Measurements from ENCODE around the gene TSKS. TPM values are rescaled to one million over a fixed set of nuclear protein-coding genes. Genes with fewer than 3 reads are reported as not detected.
A peak's percentile ranks its signal among the peaks of the same experiment; 100 is the strongest.

The TSKS gene
- total RNA-seq, 1 experiment from 2014 or later: 0.48 TPM

DNA sequence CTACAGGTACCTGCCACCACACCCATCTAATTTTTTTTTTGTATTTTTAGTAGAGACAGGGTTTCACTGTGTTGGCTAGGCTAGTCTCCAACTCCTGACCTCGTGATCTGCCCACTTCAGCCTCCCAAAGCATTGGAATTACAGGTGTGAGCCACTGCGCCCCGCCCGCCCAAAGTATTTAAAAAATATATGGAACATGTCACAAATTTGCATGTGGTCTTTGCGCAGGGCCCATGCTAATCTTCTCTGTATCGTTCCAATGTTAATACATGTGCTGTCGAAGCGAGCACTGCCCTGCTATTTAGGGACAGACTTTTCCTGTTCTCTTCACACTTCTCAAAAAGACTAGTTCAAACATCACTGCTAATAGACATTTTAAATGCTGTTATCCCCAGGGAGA is 1.2 kb upstream of the TSKS start (continued):
- TF ChIP-seq ZNF232 (CRISPR knock-in tag; IDR thresholded peaks at IDR 0.05): no peak
- TF ChIP-seq CTCF (IDR thresholded peaks at IDR 0.05): no peak
- TF ChIP-seq, protein P1, sequence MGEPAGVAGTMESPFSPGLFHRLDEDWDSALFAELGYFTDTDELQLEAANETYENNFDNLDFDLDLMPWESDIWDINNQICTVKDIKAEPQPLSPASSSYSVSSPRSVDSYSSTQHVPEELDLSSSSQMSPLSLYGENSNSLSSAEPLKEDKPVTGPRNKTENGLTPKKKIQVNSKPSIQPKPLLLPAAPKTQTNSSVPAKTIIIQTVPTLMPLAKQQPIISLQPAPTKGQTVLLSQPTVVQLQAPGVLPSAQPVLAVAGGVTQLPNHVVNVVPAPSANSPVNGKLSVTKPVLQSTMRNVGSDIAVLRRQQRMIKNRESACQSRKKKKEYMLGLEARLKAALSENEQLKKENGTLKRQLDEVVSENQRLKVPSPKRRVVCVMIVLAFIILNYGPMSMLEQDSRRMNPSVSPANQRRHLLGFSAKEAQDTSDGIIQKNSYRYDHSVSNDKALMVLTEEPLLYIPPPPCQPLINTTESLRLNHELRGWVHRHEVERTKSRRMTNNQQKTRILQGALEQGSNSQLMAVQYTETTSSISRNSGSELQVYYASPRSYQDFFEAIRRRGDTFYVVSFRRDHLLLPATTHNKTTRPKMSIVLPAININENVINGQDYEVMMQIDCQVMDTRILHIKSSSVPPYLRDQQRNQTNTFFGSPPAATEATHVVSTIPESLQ (CRISPR knock-in tag; IDR thresholded peaks at IDR 0.05): no peak

DNA sequence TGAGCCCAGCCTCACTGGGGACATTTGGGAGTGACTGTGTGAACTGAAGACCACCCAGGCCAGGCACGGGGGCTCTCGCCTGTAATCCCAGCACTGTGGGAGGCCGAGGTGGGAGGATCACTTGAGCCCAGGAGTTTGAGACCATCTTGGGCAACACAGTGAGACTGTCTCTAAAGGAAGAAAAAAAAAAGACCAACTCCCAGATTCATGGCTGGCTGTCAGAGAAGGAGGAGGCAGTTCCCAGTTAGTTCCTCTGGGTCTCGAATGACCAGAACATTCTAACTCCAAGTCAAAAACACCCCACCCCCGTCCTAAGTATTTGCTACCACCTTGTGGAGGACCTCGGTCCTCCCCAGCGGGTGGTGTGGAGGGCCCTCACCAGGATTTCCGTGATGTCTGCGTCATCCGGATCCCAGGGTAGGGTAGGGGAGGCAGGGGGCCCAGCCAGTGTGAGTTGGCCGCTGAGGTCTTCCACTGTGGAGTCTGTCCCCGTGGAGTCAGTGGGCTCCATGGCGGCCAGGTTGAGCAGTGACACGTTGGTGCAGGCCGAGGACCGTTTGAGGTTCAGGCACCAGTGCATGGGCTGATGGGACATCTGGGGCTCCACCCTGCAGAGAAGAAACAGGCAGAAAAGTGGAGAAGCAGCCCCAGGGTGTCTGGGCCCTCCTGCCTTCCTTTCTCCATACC is 1.3 kb downstream of the TSKS start:
- Mint-ChIP-seq H3K4me3 (no peak overlapping the region), H3K36me3 (no peaks in the 10 kb centered on the region), H3K9me3 (no peaks in the 10 kb centered on the region), H3K4me1 (peaks cover 18% of the 10 kb centered on the region), H3K27ac (peak overlapping the region; percentile 11; the same call in 1 of the 2 replicates), H3K27me3 (ENCODE audit: low read depth) (peaks cover 15% of the 10 kb centered on the region)
- DNase-seq (ENCODE audit: low spot score) (no peak), ATAC-seq (no peak)
- TF ChIP-seq HMGXB4 (CRISPR knock-in tag; IDR thresholded peaks at IDR 0.05) (no peak), CDX4 (CRISPR knock-in tag; IDR thresholded peaks at IDR 0.05; ENCODE audit: borderline replicate concordance) (no peak), GABPB1 (CRISPR knock-in tag; IDR thresholded peaks at IDR 0.05) (no peak), TEAD4 (CRISPR knock-in tag; IDR thresholded peaks at IDR 0.05) (no peak), CBFB (CRISPR knock-in tag; IDR thresholded peaks at IDR 0.05; ENCODE audit: low read depth) (no peak), EMX1 (CRISPR knock-in tag; IDR thresholded peaks at IDR 0.05) (no peak)
- TF ChIP-seq, protein P2, sequence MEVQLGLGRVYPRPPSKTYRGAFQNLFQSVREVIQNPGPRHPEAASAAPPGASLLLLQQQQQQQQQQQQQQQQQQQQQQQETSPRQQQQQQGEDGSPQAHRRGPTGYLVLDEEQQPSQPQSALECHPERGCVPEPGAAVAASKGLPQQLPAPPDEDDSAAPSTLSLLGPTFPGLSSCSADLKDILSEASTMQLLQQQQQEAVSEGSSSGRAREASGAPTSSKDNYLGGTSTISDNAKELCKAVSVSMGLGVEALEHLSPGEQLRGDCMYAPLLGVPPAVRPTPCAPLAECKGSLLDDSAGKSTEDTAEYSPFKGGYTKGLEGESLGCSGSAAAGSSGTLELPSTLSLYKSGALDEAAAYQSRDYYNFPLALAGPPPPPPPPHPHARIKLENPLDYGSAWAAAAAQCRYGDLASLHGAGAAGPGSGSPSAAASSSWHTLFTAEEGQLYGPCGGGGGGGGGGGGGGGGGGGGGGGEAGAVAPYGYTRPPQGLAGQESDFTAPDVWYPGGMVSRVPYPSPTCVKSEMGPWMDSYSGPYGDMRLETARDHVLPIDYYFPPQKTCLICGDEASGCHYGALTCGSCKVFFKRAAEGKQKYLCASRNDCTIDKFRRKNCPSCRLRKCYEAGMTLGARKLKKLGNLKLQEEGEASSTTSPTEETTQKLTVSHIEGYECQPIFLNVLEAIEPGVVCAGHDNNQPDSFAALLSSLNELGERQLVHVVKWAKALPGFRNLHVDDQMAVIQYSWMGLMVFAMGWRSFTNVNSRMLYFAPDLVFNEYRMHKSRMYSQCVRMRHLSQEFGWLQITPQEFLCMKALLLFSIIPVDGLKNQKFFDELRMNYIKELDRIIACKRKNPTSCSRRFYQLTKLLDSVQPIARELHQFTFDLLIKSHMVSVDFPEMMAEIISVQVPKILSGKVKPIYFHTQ (CRISPR knock-in tag; IDR thresholded peaks at IDR 0.05): no peak
- TF ChIP-seq, protein P3, sequence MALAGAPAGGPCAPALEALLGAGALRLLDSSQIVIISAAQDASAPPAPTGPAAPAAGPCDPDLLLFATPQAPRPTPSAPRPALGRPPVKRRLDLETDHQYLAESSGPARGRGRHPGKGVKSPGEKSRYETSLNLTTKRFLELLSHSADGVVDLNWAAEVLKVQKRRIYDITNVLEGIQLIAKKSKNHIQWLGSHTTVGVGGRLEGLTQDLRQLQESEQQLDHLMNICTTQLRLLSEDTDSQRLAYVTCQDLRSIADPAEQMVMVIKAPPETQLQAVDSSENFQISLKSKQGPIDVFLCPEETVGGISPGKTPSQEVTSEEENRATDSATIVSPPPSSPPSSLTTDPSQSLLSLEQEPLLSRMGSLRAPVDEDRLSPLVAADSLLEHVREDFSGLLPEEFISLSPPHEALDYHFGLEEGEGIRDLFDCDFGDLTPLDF (CRISPR knock-in tag; IDR thresholded peaks at IDR 0.05): no peak
- CTCF ChIA-PET: no interaction called here
- POLR2A ChIA-PET: no interaction called here

DNA sequence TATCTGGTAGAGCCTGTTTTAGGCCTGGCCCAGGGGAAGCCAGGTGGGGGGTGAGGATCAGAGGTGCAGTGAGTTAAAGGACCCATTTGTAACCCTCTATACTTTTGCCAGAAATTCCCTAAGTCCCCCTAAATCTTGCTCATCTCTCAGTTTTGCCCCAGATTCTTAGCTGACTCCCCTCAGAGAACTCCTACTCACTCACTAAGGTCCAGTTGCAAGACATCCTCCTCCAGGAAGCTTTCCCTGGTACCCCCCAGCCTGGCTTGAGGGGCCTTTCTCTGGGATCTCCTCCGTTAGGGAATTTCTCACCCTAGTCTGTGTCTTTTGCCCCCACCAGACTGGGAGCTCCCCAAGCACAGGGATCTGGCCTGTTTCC is 1.9 kb downstream of the TSKS start:
- H3K27me3 Mint-ChIP-seq (ENCODE audit: low read depth): peaks cover 15% of the 10 kb centered on the region
- DNase-seq (ENCODE audit: low spot score) (no peak), ATAC-seq (no peak)
- ChIA-PET CTCF (no interaction called here), POLR2A (no interaction called here)
- peaks cover 2% of the 10 kb centered on the region for H3K9me3 Mint-ChIP-seq
- H3K27ac Mint-ChIP-seq: peak overlapping the region; percentile 11; the same call in 1 of the 2 replicates
- H3K36me3 Mint-ChIP-seq: no peaks in the 10 kb centered on the region
- no peak overlapping the region for H3K4me3 Mint-ChIP-seq
- H3K4me1 Mint-ChIP-seq: peaks cover 18% of the 10 kb centered on the region
- TF ChIP-seq SMAD4 (CRISPR knock-in tag; IDR thresholded peaks at IDR 0.05) (no peak), ZNF219 (CRISPR knock-in tag; IDR thresholded peaks at IDR 0.05; ENCODE audit: borderline replicate concordance) (no peak), FOXJ3 (CRISPR knock-in tag; IDR thresholded peaks at IDR 0.05; ENCODE audit: borderline replicate concordance) (no peak)
- TF ChIP-seq, protein P4, sequence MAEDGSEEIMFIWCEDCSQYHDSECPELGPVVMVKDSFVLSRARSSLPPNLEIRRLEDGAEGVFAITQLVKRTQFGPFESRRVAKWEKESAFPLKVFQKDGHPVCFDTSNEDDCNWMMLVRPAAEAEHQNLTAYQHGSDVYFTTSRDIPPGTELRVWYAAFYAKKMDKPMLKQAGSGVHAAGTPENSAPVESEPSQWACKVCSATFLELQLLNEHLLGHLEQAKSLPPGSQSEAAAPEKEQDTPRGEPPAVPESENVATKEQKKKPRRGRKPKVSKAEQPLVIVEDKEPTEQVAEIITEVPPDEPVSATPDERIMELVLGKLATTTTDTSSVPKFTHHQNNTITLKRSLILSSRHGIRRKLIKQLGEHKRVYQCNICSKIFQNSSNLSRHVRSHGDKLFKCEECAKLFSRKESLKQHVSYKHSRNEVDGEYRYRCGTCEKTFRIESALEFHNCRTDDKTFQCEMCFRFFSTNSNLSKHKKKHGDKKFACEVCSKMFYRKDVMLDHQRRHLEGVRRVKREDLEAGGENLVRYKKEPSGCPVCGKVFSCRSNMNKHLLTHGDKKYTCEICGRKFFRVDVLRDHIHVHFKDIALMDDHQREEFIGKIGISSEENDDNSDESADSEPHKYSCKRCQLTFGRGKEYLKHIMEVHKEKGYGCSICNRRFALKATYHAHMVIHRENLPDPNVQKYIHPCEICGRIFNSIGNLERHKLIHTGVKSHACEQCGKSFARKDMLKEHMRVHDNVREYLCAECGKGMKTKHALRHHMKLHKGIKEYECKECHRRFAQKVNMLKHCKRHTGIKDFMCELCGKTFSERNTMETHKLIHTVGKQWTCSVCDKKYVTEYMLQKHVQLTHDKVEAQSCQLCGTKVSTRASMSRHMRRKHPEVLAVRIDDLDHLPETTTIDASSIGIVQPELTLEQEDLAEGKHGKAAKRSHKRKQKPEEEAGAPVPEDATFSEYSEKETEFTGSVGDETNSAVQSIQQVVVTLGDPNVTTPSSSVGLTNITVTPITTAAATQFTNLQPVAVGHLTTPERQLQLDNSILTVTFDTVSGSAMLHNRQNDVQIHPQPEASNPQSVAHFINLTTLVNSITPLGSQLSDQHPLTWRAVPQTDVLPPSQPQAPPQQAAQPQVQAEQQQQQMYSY (CRISPR knock-in tag; IDR thresholded peaks at IDR 0.05): no peak
- TF ChIP-seq, protein P1 (CRISPR knock-in tag; IDR thresholded peaks at IDR 0.05): no peak

Measured in WTC11 (cell line).